ENCODE results near the gene SGF29.

- TF ChIP-seq EZH2 (IDR thresholded peaks at IDR 0.05; ENCODE audit: insufficient read depth, low read length), result no peak
- TF ChIP-seq CTCF (IDR thresholded peaks at IDR 0.05; ENCODE audit: insufficient read depth, low read depth, low read length), result no peak
These were observed 40.1 kb upstream of the SGF29 start for GRCh38 chr16:28513484-28514181.
